Subcutaneous abdominal adipose tissue (tissue), 5 donors: Measurements from ENCODE around the gene KRTAP1-4.

Experiments used
- H3K27ac ChIP-seq: one replicate; pipeline ENCODE4 v1.7.0; 2013; ENCODE audit warnings: low read depth, mild to moderate bottlenecking, inconsistent platforms, low read length, moderate library complexity
- H3K27me3 ChIP-seq, 5 donors: one replicate each; pipeline ENCODE4 v1.7.0; 2013; ENCODE audit warnings: low read length in 5 of 5, inconsistent platforms in 1 of 5; ENCODE audit not compliant: control insufficient read depth in 5 of 5, insufficient read depth in 4 of 5
- H3K36me3 ChIP-seq, 5 donors: one replicate each; pipeline ENCODE4 v1.7.0; 2013; ENCODE audit warnings: low read length in 5 of 5; ENCODE audit not compliant: control insufficient read depth in 5 of 5, insufficient read depth in 5 of 5
- H3K4me1 ChIP-seq, 5 donors: one replicate each; pipeline ENCODE4 v1.7.0; 2013; ENCODE audit warnings: low read length in 5 of 5, mild to moderate bottlenecking in 3 of 5, moderate library complexity in 1 of 5; ENCODE audit not compliant: control insufficient read depth in 5 of 5, insufficient read depth in 5 of 5
- H3K4me3 ChIP-seq, 5 donors: one replicate each; pipeline ENCODE4 v1.7.0; 2013; ENCODE audit warnings: low read length in 5 of 5, low read depth in 1 of 5
- H3K9ac ChIP-seq, 5 donors: one replicate each; pipeline ENCODE4 v1.7.0; 2013; ENCODE audit warnings: low read length in 5 of 5, mild to moderate bottlenecking in 4 of 5, moderate library complexity in 3 of 5
- H3K9me3 ChIP-seq, 5 donors: one replicate each; pipeline ENCODE4 v1.7.0; 2013; ENCODE audit warnings: low read length in 5 of 5; ENCODE audit not compliant: control insufficient read depth in 5 of 5
- donor health status: healthy.
- donor health status: healthy.
- donor health status: healthy.
- donor health status: healthy.
- donor health status: healthy.

KRTAP1-4 gene

DNA sequence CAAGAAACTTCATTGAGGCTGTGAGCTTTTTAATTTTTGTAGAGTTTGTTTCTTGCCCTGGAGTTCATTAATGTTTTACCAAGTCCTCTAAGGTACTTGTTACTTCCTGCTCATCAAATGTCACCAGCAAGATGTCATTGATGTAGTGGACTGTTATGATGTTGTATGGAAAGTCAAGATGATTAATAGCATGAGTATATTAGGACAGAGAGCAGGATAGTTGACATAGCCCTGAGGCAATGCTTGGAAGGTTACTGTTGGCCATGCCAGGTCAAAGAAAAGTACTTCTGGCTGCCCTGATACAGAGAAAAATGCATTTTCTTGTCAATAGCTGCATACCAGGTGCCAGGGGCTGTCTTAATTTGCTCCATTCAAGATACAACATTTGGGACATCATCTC is 9.7 kb downstream of the KRTAP1-4 start:
- no peaks in the 10 kb centered on the region for H3K36me3 ChIP-seq
- H3K4me1 ChIP-seq: no peaks in the 10 kb centered on the region
- no peaks in the 10 kb centered on the region for H3K27me3 ChIP-seq
- no peak overlapping the region for H3K27ac ChIP-seq
- no peak overlapping the region for H3K9ac ChIP-seq
- H3K4me3 ChIP-seq: no peak overlapping the region
- peaks cover 0 to 6% (median 0%) of the 10 kb centered on the region in 5 donors for H3K9me3 ChIP-seq

DNA sequence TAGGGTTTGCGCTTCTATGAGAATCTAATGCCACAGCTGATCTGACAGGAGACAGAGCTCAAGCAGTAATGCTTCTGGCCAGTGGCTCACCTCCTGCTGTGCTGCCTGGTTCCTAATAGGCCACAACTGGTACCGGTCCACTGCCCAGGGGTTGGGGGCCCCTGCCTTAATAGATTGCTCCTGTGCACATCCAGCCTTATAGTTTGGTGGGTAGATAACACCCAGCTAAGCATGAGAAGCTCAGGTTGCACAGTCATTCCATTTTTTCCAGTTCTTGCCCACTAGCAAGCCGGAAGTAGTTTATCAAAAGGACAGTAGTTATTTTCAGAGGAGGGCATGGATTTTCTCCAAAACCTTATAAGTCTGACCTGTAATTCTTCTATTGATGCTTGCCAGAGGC is 10.6 kb downstream of the KRTAP1-4 start:
- no peak overlapping the region for H3K4me3 ChIP-seq
- H3K9ac ChIP-seq: no peak overlapping the region
- no peaks in the 10 kb centered on the region for H3K36me3 ChIP-seq
- H3K4me1 ChIP-seq: no peaks in the 10 kb centered on the region
- no peak overlapping the region for H3K27ac ChIP-seq
- H3K27me3 ChIP-seq: no peaks in the 10 kb centered on the region
- H3K9me3 ChIP-seq: peaks cover 0 to 6% (median 0%) of the 10 kb centered on the region in 5 donors

DNA sequence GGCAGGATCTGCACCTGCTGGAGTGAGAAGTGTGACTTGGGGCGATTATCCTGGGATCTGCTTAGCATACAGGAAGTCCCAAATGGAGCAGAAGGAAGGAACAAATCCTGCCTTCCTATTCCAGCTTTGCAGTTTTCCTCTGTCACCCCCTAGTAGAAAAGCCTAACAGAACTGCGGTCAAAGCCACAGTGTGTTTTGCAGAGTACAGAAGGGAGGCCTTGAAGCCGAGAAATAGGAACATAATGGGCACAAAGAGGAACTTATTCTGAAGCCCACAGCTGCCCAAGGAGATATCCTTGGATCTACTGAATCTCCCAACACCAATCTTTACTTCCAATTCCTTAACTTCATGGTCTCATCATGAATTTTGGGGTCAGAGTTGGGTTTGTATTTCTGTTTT is 11.5 kb downstream of the KRTAP1-4 start:
- no peaks in the 10 kb centered on the region for H3K4me1 ChIP-seq
- no peaks in the 10 kb centered on the region for H3K27me3 ChIP-seq
- H3K4me3 ChIP-seq: no peak overlapping the region
- H3K9ac ChIP-seq: no peak overlapping the region
- no peaks in the 10 kb centered on the region for H3K36me3 ChIP-seq
- H3K9me3 ChIP-seq: peaks cover 0 to 6% (median 0%) of the 10 kb centered on the region in 5 donors
- H3K27ac ChIP-seq: no peak overlapping the region

- H3K9ac ChIP-seq: no peak overlapping the region
- no peak overlapping the region for H3K27ac ChIP-seq
- H3K4me1 ChIP-seq: no peaks in the 10 kb centered on the region
- no peaks in the 10 kb centered on the region for H3K36me3 ChIP-seq
- no peak overlapping the region for H3K4me3 ChIP-seq
- H3K27me3 ChIP-seq: no peaks in the 10 kb centered on the region
- peaks cover 0 to 6% (median 0%) of the 10 kb centered on the region in 5 donors for H3K9me3 ChIP-seq
These were observed 13.3 kb downstream of the KRTAP1-4 start for GRCh38 chr17:41016578-41017215.

DNA sequence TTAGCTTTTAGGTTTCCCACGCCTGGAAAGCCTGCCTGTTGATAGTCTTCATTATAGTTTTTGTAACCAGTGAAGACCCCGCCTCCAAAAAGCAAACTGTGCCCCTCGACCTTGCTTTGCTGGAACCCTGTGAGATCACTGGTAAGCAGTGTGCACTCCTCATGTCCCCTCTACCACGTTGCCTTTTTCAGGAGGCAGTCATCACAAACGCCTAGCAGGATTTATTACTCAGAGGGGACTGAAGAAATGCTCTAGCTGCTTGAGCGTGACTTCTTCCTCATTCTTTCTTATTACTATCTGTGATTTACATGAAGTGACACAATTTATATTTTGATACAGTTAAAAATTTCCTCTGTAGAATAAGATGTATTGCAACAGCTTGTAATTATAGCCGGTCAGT is 14.5 kb downstream of the KRTAP1-4 start:
- Histone ChIP-seq H3K9me3 (no peaks in the 10 kb centered on the region), H3K36me3 (no peaks in the 10 kb centered on the region), H3K27ac (no peak overlapping the region)

DNA sequence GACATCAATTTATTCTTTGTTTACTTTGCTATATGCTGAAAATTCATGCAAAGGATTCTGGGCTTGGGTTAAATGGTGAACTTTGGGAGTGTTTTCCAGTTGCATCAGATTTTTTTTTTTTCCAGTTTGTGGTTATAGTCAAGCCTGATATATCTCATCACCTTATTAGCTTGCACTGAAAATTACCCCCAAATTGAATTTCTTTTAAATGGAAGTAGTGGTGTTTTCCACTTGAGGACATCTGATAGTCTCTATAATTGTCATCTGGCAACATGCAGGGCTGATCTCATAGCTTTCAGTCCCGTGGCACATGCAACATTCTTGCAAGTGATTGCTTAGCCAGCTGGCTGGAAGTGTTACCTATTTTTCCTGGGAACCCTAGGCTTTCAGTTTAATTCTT is 16.4 kb downstream of the KRTAP1-4 start:
- Histone ChIP-seq H3K9ac (no peak overlapping the region), H3K4me3 (no peak overlapping the region), H3K27ac (no peak overlapping the region), H3K9me3 (no peaks in the 10 kb centered on the region), H3K36me3 (no peaks in the 10 kb centered on the region), H3K27me3 (no peaks in the 10 kb centered on the region), H3K4me1 (no peaks in the 10 kb centered on the region)

More for the DNA sequence above, 14.5 kb downstream of the KRTAP1-4 start:
- no peak overlapping the region for H3K4me3 ChIP-seq
- no peaks in the 10 kb centered on the region for H3K27me3 ChIP-seq
- no peaks in the 10 kb centered on the region for H3K4me1 ChIP-seq
- no peak overlapping the region for H3K9ac ChIP-seq

GRCh38 chr17:41013181-41013580 is 16.8 kb downstream of the KRTAP1-4 start:
- H3K4me3 ChIP-seq: no peak overlapping the region
- H3K9me3 ChIP-seq: no peaks in the 10 kb centered on the region
- no peak overlapping the region for H3K27ac ChIP-seq
- H3K27me3 ChIP-seq: no peaks in the 10 kb centered on the region
- H3K36me3 ChIP-seq: no peaks in the 10 kb centered on the region
- no peak overlapping the region for H3K9ac ChIP-seq
- H3K4me1 ChIP-seq: no peaks in the 10 kb centered on the region

DNA sequence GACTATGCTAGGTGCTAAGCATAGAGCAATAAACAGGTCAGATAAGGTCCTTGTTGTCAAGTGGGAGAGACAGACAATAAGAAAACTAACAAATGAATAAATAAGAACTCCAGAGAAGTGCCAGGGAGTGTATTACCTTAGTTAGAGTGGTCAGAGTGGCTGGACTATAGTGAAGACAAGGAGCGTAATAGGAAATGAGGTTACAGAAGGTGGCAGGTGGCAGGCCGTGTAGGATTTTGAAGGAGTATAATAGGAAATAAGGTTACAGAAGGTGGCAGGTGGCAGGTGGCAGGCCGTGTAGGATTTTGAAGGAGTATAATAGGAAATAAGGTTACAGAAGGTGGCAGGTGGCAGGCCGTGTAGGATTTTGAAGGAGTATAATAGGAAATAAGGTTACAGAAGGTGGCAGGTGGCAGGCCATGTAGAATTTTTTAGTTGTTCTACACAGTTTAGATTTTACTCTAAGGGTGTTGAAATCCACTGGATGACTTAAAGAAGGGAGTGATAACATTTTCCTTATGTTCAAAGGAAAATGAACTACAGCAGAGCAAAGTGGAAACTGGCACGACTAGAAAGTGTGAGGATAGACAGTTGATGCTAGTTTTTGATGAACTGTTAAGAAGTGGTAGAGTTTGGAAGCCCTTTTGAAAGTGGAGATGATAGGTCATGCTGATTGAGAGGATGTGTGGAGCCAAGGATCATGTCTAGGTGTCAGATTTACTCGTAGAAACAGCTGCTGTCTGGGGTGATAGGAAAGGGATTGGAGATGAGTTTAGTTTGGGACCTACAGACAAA is 17.5 kb downstream of the KRTAP1-4 start:
- H3K27ac ChIP-seq: no peak overlapping the region
- no peaks in the 10 kb centered on the region for H3K9me3 ChIP-seq
- H3K27me3 ChIP-seq: no peaks in the 10 kb centered on the region
- H3K9ac ChIP-seq: no peak overlapping the region
- no peak overlapping the region for H3K4me3 ChIP-seq
- no peaks in the 10 kb centered on the region for H3K4me1 ChIP-seq
- no peaks in the 10 kb centered on the region for H3K36me3 ChIP-seq

DNA sequence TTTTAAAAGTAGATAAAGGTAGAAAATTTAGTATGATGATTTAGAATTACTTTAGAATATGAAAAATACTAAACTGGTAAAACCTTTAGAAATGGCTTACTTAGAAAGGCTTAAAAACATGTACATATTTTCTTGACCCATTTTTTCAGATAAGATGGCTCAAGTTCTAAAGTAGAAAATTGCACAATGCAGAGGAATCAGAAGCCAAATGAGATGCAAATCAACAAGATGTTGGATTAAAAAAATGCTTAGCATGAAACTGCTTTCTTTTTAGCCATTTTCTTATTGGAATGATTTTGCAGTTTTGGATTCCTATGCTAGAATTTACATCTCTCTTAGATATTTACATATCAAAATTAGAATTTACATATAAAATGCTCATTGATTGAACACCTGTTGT is 19.6 kb downstream of the KRTAP1-4 start:
- no peak overlapping the region for H3K4me3 ChIP-seq
- no peaks in the 10 kb centered on the region for H3K27me3 ChIP-seq
- no peak overlapping the region for H3K9ac ChIP-seq
- no peaks in the 10 kb centered on the region for H3K36me3 ChIP-seq
- H3K27ac ChIP-seq: no peak overlapping the region
- no peaks in the 10 kb centered on the region for H3K4me1 ChIP-seq
- no peaks in the 10 kb centered on the region for H3K9me3 ChIP-seq

GRCh38 chr17:41009936-41010335 is 20.1 kb downstream of the KRTAP1-4 start:
- no peaks in the 10 kb centered on the region for H3K4me1 ChIP-seq
- no peaks in the 10 kb centered on the region for H3K9me3 ChIP-seq
- no peaks in the 10 kb centered on the region for H3K27me3 ChIP-seq
- no peaks in the 10 kb centered on the region for H3K36me3 ChIP-seq
- H3K9ac ChIP-seq: no peak overlapping the region
- H3K27ac ChIP-seq: no peak overlapping the region
- H3K4me3 ChIP-seq: no peak overlapping the region
